Activated CD8-positive, alpha-beta memory T cell treated with anti-CD3 and anti-CD28 coated beads for 24 hours (primary cell): ENCODE measurements around the gene KDM4F.

ENCODE experiments used
- DNase-seq: peaks from one replicate; pipeline ENCODE4 v3.0.0-alpha.2; 2020

The KDM4F gene

GRCh38 chr11:95092549-95093324 lies 43.5 kb downstream of the KDM4F start:
- no peak for DNase-seq

- no peak for DNase-seq
Measured at GRCh38 chr11:95093548-95093947, 44.3 kb downstream of the KDM4F start.

GRCh38 chr11:95095858-95096587 lies 46.8 kb downstream of the KDM4F start:
- no peak for DNase-seq

GRCh38 chr11:95097209-95097608 lies 48.0 kb downstream of the KDM4F start:
- no peak for DNase-seq

- no peak for DNase-seq
Measured at GRCh38 chr11:95098826-95099225, 49.6 kb downstream of the KDM4F start.

- no peak for DNase-seq
Measured at GRCh38 chr11:95100191-95100648, 51.0 kb downstream of the KDM4F start.
